HFF-Myc (cell line): Measurements from ENCODE around the gene FYB1.

ENCODE experiments used
- DNase-seq: peaks from one replicate; pipeline ENCODE4 v3.0.0-alpha.2; 2011; ENCODE audit warnings: low read depth; ENCODE audit errors: extremely low read depth
- H3K4me3 ChIP-seq: replicated peaks from 2 replicates; pipeline ENCODE4 v1.5.1; 2011; ENCODE audit warnings: low read depth, mild to moderate bottlenecking, control low read depth, low read length
- TF ChIP-seq, protein P1 (sequence below): IDR thresholded peaks from 2 replicates; pipeline ENCODE4 v1.5.1; 2012; ENCODE audit warnings: mild to moderate bottlenecking, low read depth, low read length, control low read depth; ENCODE audit errors: missing control alignments

The FYB1 gene

DNA sequence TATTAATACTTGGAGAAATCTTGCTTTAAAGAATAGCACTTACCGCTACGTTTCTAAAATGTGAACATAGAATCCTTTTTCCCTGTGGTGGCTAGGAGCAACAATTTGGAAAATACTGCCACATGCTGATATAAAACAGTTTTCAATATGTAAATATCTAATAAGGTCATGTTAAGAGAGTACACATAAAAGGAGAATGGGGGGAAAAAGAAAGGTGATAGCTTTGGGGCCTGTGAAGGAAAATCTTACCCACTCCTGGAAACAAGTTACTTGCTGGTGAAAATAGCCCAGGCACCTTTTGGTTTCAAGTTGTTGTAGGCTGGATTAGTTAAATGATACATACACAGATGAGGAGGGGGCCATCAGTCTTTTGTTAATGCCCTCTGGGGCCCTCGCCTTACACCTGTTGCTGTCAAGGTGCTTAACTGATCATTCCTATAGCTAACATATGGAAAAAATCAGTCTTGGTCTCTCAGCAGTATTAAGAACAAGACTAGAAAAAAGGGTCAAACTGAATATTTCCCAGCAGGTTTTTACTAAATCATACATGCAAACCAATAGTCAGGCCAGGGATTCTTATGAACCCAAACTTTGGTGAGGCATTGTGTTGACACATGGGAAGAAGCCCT lies 24.1 kb downstream of the FYB1 start:
- TF ChIP-seq, protein P1, sequence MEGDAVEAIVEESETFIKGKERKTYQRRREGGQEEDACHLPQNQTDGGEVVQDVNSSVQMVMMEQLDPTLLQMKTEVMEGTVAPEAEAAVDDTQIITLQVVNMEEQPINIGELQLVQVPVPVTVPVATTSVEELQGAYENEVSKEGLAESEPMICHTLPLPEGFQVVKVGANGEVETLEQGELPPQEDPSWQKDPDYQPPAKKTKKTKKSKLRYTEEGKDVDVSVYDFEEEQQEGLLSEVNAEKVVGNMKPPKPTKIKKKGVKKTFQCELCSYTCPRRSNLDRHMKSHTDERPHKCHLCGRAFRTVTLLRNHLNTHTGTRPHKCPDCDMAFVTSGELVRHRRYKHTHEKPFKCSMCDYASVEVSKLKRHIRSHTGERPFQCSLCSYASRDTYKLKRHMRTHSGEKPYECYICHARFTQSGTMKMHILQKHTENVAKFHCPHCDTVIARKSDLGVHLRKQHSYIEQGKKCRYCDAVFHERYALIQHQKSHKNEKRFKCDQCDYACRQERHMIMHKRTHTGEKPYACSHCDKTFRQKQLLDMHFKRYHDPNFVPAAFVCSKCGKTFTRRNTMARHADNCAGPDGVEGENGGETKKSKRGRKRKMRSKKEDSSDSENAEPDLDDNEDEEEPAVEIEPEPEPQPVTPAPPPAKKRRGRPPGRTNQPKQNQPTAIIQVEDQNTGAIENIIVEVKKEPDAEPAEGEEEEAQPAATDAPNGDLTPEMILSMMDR: no peak
- no peak overlapping the region for H3K4me3 ChIP-seq
- no peak for DNase-seq

DNA sequence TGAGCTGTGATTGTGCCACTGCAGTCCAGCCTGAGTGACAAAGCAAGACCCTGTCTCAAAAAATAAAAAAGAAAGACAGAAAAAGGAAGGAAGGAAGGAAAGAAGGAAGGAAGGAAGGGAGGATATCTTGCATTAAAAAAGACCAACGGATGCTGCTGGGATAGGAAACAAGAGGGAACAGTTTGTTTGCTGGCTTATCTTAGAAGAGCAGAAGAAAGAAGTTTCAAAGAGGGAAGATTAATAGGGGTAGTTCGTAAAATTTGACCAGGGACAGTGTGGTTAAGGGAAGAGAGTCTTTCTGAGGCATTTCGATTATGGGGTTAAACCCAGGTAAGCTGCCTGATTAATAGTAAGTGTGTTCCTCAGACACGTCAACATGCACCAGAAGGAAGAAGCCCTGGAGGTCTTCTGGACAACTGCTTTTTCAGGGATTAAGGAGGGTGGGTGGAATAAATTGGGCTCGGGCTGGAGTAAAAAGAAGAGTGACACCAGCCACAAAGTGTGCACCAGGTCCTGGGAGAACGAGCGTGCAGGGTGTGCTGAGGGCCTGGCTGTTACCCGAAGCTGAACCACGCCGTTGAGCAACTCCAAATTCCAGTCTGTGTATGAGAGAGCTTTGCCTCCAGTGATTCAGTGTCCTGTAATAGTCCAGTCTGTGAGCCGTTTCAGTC lies 24.8 kb downstream of the FYB1 start:
- H3K4me3 ChIP-seq: no peak overlapping the region
- DNase-seq: no peak
- TF ChIP-seq, protein P1: no peak

DNA sequence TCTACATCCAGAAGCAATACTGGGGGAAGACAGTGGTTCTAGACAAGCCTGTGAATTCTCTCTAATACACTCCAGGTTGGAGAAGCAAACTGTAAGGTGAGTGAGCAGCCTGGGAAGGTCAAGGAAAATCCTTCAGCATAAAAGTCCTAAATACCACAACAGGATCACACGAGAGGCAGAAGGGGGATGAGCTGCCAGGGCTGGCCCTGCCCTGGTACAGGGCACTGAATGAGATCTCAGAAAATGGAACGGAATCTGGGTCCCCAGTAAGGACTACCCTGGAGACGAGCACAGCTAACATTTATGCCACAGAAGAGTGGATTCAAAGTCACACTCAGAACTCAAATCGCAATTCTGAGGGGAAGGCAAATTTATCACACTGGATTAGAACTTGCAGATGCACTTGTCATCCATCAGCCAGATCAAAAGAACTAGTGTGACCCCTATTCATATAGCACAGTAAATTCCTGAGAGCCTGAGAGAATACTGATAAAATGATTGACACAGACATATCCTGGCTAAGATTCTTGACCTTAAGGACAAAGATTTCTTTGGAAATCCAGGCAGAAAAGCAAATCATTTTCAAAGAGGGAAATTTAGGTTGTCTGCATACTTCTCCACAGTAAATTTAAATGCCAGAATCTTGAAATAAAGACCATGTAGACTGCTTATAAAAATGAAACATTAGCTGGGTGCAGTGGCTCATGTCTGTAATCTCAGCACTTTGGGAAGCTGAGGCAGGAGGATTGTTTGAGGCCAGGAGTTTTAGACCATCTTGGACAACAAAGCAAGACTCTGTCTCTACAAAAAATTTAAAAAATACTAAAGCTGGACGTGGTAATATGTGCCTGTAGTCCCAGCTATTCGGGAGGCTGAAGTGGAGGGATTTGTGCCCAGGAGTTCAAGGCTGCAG lies 25.6 kb downstream of the FYB1 start:
- H3K4me3 ChIP-seq: no peak overlapping the region
- DNase-seq: no peak
- TF ChIP-seq, protein P1: no peak

DNA sequence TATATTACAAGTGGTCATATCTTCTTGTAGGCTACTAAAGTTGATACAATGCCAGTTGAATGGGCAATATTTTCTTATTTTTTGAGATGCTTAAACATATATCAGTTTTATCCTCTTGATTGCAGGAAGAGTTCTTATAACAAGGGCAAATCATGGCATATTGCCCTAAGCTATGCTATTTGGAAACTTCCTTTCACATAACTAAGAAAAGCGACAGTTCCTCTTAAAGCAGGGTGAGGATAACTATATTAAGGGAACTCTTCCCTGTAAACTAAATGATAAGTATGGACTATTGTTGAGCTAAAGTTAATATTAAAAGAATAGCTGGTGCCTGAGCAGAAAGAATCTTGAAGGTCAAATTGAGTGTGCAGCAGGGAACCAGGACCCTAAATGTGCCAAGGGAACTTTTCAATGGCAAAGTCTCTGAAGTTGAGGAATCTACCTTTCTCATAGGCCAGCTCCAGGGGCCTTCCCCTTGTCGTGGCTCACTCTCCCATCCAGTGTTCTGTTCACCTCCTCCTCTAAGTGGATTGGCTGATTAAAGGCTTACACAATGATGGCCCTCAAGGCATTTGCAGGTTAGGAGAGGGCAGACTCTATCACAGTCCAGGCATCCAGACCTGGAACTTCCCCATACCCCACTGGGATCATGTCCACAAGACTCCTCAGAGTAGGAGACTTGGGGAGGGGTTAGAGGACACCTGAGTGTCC lies 26.8 kb downstream of the FYB1 start:
- H3K4me3 ChIP-seq: no peak overlapping the region
- no peak for DNase-seq
- TF ChIP-seq, protein P1: no peak

DNA sequence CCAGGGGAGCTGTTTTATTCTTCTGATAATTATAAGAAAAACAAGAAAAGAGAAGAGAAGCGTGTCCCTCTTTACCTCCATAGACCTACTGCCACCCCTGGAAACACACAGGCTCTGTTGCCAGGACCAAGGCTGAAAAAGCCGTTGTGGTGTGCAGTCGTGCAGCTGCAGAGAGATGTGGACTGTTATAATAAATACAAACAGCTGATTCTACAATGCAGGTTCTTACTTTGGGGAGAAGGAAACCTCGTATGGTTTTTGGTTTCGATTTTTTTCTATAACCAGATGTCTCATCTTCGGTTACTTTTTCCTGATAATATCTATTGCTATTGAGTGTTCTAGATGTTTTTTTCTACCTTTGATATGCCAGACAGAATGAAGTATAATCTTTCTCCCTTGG lies 28.1 kb downstream of the FYB1 start:
- no peak for DNase-seq

More for the DNA sequence above, 28.1 kb downstream of the FYB1 start:
- no peak overlapping the region for H3K4me3 ChIP-seq
- TF ChIP-seq, protein P1: no peak
